ENCODE results near the gene SLC4A8.

Gene SLC4A8

GRCh38 chr12:51395283-51396230, 29.1 kb upstream of the SLC4A8 start:
- no peak for DNase-seq

GRCh38 chr12:51397670-51398069, 27.0 kb upstream of the SLC4A8 start:
- no peak for DNase-seq

- DNase-seq, result no peak
These were observed 24.7 kb upstream of the SLC4A8 start for GRCh38 chr12:51399891-51400290.

- DNase-seq, result no peak
These were observed 23.6 kb upstream of the SLC4A8 start for GRCh38 chr12:51401020-51401419.

- no peak for DNase-seq
These were observed 23.1 kb upstream of the SLC4A8 start for GRCh38 chr12:51401486-51401885.

- DNase-seq, result no peak
These were observed 22.7 kb upstream of the SLC4A8 start for GRCh38 chr12:51401900-51402299.

GRCh38 chr12:51403159-51403558, 21.5 kb upstream of the SLC4A8 start:
- no peak for DNase-seq

GRCh38 chr12:51403681-51404136, 20.9 kb upstream of the SLC4A8 start:
- no peak for DNase-seq

- DNase-seq, result no peak
These were observed 20.0 kb upstream of the SLC4A8 start for GRCh38 chr12:51404627-51405026.

GRCh38 chr12:51405801-51406207, 18.8 kb upstream of the SLC4A8 start:
- peak; percentile 79 for DNase-seq

- no peak for DNase-seq
These were observed 18.3 kb upstream of the SLC4A8 start for GRCh38 chr12:51406290-51406689.

GRCh38 chr12:51406859-51407258, 17.8 kb upstream of the SLC4A8 start:
- DNase-seq, result no peak

- no peak for DNase-seq
These were observed 17.0 kb upstream of the SLC4A8 start for GRCh38 chr12:51407604-51408003.

GRCh38 chr12:51409846-51410245, 14.8 kb upstream of the SLC4A8 start:
- no peak for DNase-seq

GRCh38 chr12:51413149-51413548, 11.5 kb upstream of the SLC4A8 start:
- DNase-seq, result no peak

GRCh38 chr12:51413791-51414190, 10.8 kb upstream of the SLC4A8 start:
- DNase-seq, result no peak

GRCh38 chr12:51415931-51416330, 8.7 kb upstream of the SLC4A8 start:
- DNase-seq, result no peak

- no peak for DNase-seq
These were observed 6.8 kb upstream of the SLC4A8 start for GRCh38 chr12:51417826-51418225.

GRCh38 chr12:51419425-51420193, 5.0 kb upstream of the SLC4A8 start:
- peak; percentile 82 for DNase-seq

GRCh38 chr12:51421266-51421884, 3.3 kb upstream of the SLC4A8 start:
- peak; percentile 80 for DNase-seq

GRCh38 chr12:51424094-51424661, 453 bp upstream of the SLC4A8 start:
- no peak for DNase-seq

GRCh38 chr12:51428256-51428655, 3.6 kb downstream of the SLC4A8 start:
- DNase-seq, result no peak

- no peak for DNase-seq
These were observed 5.1 kb downstream of the SLC4A8 start for GRCh38 chr12:51429700-51430099.

Data from DMS153 (cell line).